H9 (cell line): Measurements from ENCODE around the gene IQCK. TPM values are rescaled to one million over a fixed set of nuclear protein-coding genes. Genes with fewer than 3 reads are reported as not detected.

ENCODE experiments used
- DNase-seq: peaks from one replicate; pipeline ENCODE4 v3.0.0-alpha.2; 2017
- H2AFZ ChIP-seq: one replicate; pipeline ENCODE4 v1.6.1; 2013; ENCODE audit warnings: mild to moderate bottlenecking, low read length, control low read depth, moderate library complexity
- H2AK5ac ChIP-seq: 2 replicates; pipeline ENCODE4 v1.6.1; 2013; ENCODE audit warnings: low read length, control low read depth, mixed read lengths; ENCODE audit not compliant: insufficient read length
- H2BK120ac ChIP-seq: one replicate; pipeline ENCODE4 v1.6.1; 2013; ENCODE audit warnings: low read depth, mild to moderate bottlenecking, low read length, control low read depth, inconsistent platforms; ENCODE audit not compliant: poor library complexity, severe bottlenecking
- H2BK12ac ChIP-seq: 2 replicates; pipeline ENCODE4 v1.6.1; 2013; ENCODE audit warnings: low read length, control low read depth, mixed read lengths, low read depth; ENCODE audit not compliant: insufficient read length
- H2BK15ac ChIP-seq: 2 replicates; pipeline ENCODE4 v1.6.1; 2013; ENCODE audit warnings: low read depth, low read length, control low read depth
- H2BK20ac ChIP-seq: one replicate; pipeline ENCODE4 v1.6.1; 2013; ENCODE audit warnings: low read depth, mild to moderate bottlenecking, low read length, control low read depth, inconsistent platforms; ENCODE audit not compliant: poor library complexity, severe bottlenecking
- H2BK5ac ChIP-seq: 2 replicates; pipeline ENCODE4 v1.6.1; 2013; ENCODE audit warnings: low read length, control low read depth, mixed read lengths; ENCODE audit not compliant: insufficient read length
- H3K14ac ChIP-seq: 2 replicates; pipeline ENCODE4 v1.6.1; 2013; ENCODE audit warnings: low read length, control low read depth; ENCODE audit not compliant: insufficient read depth
- H3K18ac ChIP-seq: 2 replicates; pipeline ENCODE4 v1.6.1; 2013; ENCODE audit warnings: low read depth, mild to moderate bottlenecking, mixed read lengths, low read length, control low read depth; ENCODE audit not compliant: insufficient read length
- H3K23ac ChIP-seq: 2 replicates; pipeline ENCODE4 v1.6.1; 2013; ENCODE audit warnings: low read length, control low read depth, mixed read lengths, low read depth; ENCODE audit not compliant: insufficient read length
- H3K23me2 ChIP-seq: 2 replicates; pipeline ENCODE4 v1.6.1; 2013; ENCODE audit warnings: low read depth, mild to moderate bottlenecking, mixed read lengths, low read length, control low read depth; ENCODE audit not compliant: insufficient read length, poor library complexity, severe bottlenecking
- H3K27ac ChIP-seq: 2 replicates; pipeline ENCODE4 v1.5.1; 2013; ENCODE audit warnings: low read length, control low read depth, mixed read lengths, low read depth; ENCODE audit not compliant: insufficient read length
- H3K27me3 ChIP-seq: 2 replicates; pipeline ENCODE4 v1.6.1; 2013; ENCODE audit warnings: low read length, control low read depth, inconsistent platforms; ENCODE audit not compliant: insufficient read depth
- H3K4ac ChIP-seq: 2 replicates; pipeline ENCODE4 v1.6.1; 2013; ENCODE audit warnings: low read depth, mild to moderate bottlenecking, control low read depth, inconsistent platforms, low read length, moderate library complexity
- H3K4me1 ChIP-seq: 2 replicates; pipeline ENCODE4 v1.6.1; 2013; ENCODE audit warnings: low read length, control low read depth, inconsistent platforms; ENCODE audit not compliant: insufficient read depth
- H3K4me2 ChIP-seq: 2 replicates; pipeline ENCODE4 v1.6.1; 2013; ENCODE audit warnings: low read length, control low read depth, mixed read lengths; ENCODE audit not compliant: insufficient read length, insufficient read depth
- H3K56ac ChIP-seq: 2 replicates; pipeline ENCODE4 v1.6.1; 2013; ENCODE audit warnings: low read depth, mild to moderate bottlenecking, mixed read lengths, low read length, control low read depth; ENCODE audit not compliant: insufficient read length
- H3K79me1 ChIP-seq: 2 replicates; pipeline ENCODE4 v1.6.1; 2013; ENCODE audit warnings: low read depth, mild to moderate bottlenecking, moderate library complexity, low read length, control low read depth, inconsistent platforms; ENCODE audit not compliant: insufficient read depth, poor library complexity, severe bottlenecking
- H3K79me2 ChIP-seq: 2 replicates; pipeline ENCODE4 v1.6.1; 2013; ENCODE audit warnings: low read length, control low read depth, inconsistent platforms; ENCODE audit not compliant: insufficient read depth
- H3K9ac ChIP-seq: 2 replicates; pipeline ENCODE4 v1.6.1; 2013; ENCODE audit warnings: low read length, control low read depth, mixed read lengths; ENCODE audit not compliant: insufficient read length; ENCODE audit errors: extremely low read depth
- H3K9me3 ChIP-seq: one replicate; pipeline ENCODE4 v1.6.1; 2013; ENCODE audit warnings: low read depth, low read length, inconsistent platforms; ENCODE audit not compliant: control insufficient read depth
- H3T11ph ChIP-seq: one replicate; pipeline ENCODE4 v1.6.1; 2013; ENCODE audit warnings: mild to moderate bottlenecking, low read length, control low read depth, inconsistent platforms
- H4K20me1 ChIP-seq: one replicate; pipeline ENCODE4 v1.6.1; 2013; ENCODE audit not compliant: control insufficient read depth, insufficient read length, insufficient read depth
- H4K5ac ChIP-seq: 2 replicates; pipeline ENCODE4 v1.6.1; 2013; ENCODE audit warnings: low read depth, mild to moderate bottlenecking, mixed read lengths, low read length, control low read depth; ENCODE audit not compliant: insufficient read length
- H4K8ac ChIP-seq: replicated peaks from 2 replicates; pipeline ENCODE4 v1.6.1; 2013; ENCODE audit warnings: low read length, control low read depth, mixed read lengths, low read depth; ENCODE audit not compliant: insufficient read length
- H4K91ac ChIP-seq: 2 replicates; pipeline ENCODE4 v1.6.1; 2013; ENCODE audit warnings: low read depth, mild to moderate bottlenecking, moderate library complexity, mixed read lengths, low read length, control low read depth; ENCODE audit not compliant: insufficient read length
- H3K27ac Mint-ChIP-seq, 3 experiments: 2 replicates in 2 of 3; 3 replicates in 1 of 3; pipeline ENCODE4 v1.8.0; 2020 to 2021; ENCODE audit warnings: mixed read lengths in 3 of 3, mild to moderate bottlenecking in 1 of 3, moderate library complexity in 1 of 3
- H3K27me3 Mint-ChIP-seq: 2 replicates; pipeline ENCODE4 v1.8.0; 2021; ENCODE audit warnings: low read depth, mild to moderate bottlenecking, moderate library complexity, mixed read lengths
- H3K36me3 Mint-ChIP-seq, 3 experiments: 2 replicates in 2 of 3; 3 replicates in 1 of 3; pipeline ENCODE4 v1.8.0; 2020 to 2021; ENCODE audit warnings: low read depth in 3 of 3, mixed read lengths in 3 of 3; ENCODE audit not compliant: insufficient read depth in 1 of 3
- H3K4me1 Mint-ChIP-seq, 2 experiments: 2 replicates each; pipeline ENCODE4 v1.8.0; 2020; ENCODE audit warnings: mixed read lengths in 2 of 2
- H3K4me3 Mint-ChIP-seq, 2 experiments: 2 replicates in 1 of 2; 3 replicates in 1 of 2; pipeline ENCODE4 v1.8.0; 2020 to 2021; ENCODE audit warnings: mild to moderate bottlenecking in 2 of 2, mixed read lengths in 2 of 2, moderate library complexity in 1 of 2
- H3K9me3 Mint-ChIP-seq, 2 experiments: 2 replicates in 1 of 2; 3 replicates in 1 of 2; pipeline ENCODE4 v1.8.0; 2020; ENCODE audit warnings: mild to moderate bottlenecking in 2 of 2, mixed read lengths in 2 of 2, moderate library complexity in 1 of 2
- CTCF ChIP-seq: fragments of 200-600 bp; sonication (generic); conservative IDR thresholded peaks from 3 replicates; pipeline ENCODE4 v1.8.0; 2021; ENCODE audit warnings: antibody characterized with exemption, mild to moderate bottlenecking
- WGBS: extraction: QIAGEN DNeasy Blood & Tissue Kit; methylation state at CpG from one replicate; pipeline ENCODE4 v1.1.7; 2013; ENCODE audit warnings: missing lambda C conversion rate, low lambda C conversion rate, mixed read lengths; ENCODE audit not compliant: insufficient read length; ENCODE audit errors: extremely low coverage; 5-methylcytosine and 5-hydroxymethylcytosine counted together
- total RNA-seq: library from RNA; stranded (reverse); gene quantifications from 2 replicates; pipeline ENCODE4 v1.2.1, GENCODE V29; 2021

The IQCK gene
- total RNA-seq, 1 experiment from 2014 or later = 9.0 TPM

GRCh38 chr16:19757762-19758595, 39.9 kb downstream of the IQCK start:
- no peak overlapping the region for H2BK20ac ChIP-seq
- H3K27me3 Mint-ChIP-seq = no peaks in the 10 kb centered on the region
- no peak overlapping the region for H3K4me3 Mint-ChIP-seq
- H2BK120ac ChIP-seq = no peak overlapping the region
- H3K4me1 ChIP-seq = no peaks in the 10 kb centered on the region
- no peak overlapping the region for H4K91ac ChIP-seq
- no peaks in the 10 kb centered on the region for H3K9me3 Mint-ChIP-seq
- H3K18ac ChIP-seq = no peak overlapping the region
- H4K5ac ChIP-seq = no peak overlapping the region
- no peaks in the 10 kb centered on the region for H3K23me2 ChIP-seq
- peaks cover 5 to 11% of the 10 kb centered on the region in 2 experiments; a peak in 3 of 4 replicates for H3K4me1 Mint-ChIP-seq
- no peak overlapping the region for H2AK5ac ChIP-seq
- H3K4ac ChIP-seq = no peak overlapping the region
- no peaks in the 10 kb centered on the region for H3K27me3 ChIP-seq
- H2AFZ ChIP-seq = no peak overlapping the region
- no peak overlapping the region for H3T11ph ChIP-seq
- no peaks in the 10 kb centered on the region for H3K79me1 ChIP-seq
- no peak overlapping the region for H2BK12ac ChIP-seq
- H3K14ac ChIP-seq = no peak overlapping the region
- no peak overlapping the region for H3K27ac ChIP-seq
- H2BK15ac ChIP-seq = no peak overlapping the region
- no peaks in the 10 kb centered on the region for H3K36me3 Mint-ChIP-seq
- H3K23ac ChIP-seq = no peak overlapping the region
- no peak overlapping the region for H2BK5ac ChIP-seq
- no peak overlapping the region for H3K56ac ChIP-seq
- no peaks in the 10 kb centered on the region for H4K20me1 ChIP-seq
- H3K4me2 ChIP-seq = no peak overlapping the region
- H3K9me3 ChIP-seq = no peaks in the 10 kb centered on the region
- no peak overlapping the region for H4K8ac ChIP-seq
- no peak overlapping the region for H3K27ac Mint-ChIP-seq
- no peak overlapping the region for H3K9ac ChIP-seq
- H3K79me2 ChIP-seq = no peaks in the 10 kb centered on the region
- no peak for TF ChIP-seq CTCF
- WGBS = 100% methylated on average over 2 of the region's 8 CpGs
- DNase-seq = no peak
